ENCODE results near the gene KLHL29. TPM values are rescaled to one million over a fixed set of nuclear protein-coding genes. Genes with fewer than 3 reads are reported as not detected.

KLHL29 gene
- polyA plus RNA-seq, 1 donor from 2014 or later: 42.4 TPM

DNA sequence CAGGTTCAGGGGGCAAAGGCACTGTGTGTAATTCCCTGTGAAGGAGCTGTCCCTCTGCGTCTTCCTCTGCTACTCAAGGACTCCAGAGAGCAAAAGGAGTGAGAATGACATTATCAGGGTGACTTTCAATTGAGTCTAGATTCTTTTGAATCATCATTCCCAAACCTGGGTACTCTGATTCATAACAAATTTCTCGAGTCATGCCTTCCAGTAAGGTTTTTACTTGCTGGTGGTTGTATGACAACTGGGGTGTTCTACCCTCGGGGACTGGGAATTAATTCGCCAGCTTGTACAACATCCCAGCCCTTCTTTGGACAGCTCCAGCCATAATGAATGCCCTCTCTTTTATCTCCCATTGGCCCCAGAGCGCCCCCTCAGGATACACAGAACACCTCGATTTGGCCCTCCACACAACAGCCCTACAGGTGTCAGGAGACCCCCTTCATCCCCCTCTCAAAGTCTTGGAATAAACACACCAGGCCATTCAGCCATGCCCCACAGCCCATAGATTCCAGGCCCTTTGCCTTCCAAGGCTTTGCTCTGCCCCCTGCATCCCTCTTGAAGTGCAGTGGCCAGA is 254.5 kb downstream of the KLHL29 start:
- TF ChIP-seq, protein P1, sequence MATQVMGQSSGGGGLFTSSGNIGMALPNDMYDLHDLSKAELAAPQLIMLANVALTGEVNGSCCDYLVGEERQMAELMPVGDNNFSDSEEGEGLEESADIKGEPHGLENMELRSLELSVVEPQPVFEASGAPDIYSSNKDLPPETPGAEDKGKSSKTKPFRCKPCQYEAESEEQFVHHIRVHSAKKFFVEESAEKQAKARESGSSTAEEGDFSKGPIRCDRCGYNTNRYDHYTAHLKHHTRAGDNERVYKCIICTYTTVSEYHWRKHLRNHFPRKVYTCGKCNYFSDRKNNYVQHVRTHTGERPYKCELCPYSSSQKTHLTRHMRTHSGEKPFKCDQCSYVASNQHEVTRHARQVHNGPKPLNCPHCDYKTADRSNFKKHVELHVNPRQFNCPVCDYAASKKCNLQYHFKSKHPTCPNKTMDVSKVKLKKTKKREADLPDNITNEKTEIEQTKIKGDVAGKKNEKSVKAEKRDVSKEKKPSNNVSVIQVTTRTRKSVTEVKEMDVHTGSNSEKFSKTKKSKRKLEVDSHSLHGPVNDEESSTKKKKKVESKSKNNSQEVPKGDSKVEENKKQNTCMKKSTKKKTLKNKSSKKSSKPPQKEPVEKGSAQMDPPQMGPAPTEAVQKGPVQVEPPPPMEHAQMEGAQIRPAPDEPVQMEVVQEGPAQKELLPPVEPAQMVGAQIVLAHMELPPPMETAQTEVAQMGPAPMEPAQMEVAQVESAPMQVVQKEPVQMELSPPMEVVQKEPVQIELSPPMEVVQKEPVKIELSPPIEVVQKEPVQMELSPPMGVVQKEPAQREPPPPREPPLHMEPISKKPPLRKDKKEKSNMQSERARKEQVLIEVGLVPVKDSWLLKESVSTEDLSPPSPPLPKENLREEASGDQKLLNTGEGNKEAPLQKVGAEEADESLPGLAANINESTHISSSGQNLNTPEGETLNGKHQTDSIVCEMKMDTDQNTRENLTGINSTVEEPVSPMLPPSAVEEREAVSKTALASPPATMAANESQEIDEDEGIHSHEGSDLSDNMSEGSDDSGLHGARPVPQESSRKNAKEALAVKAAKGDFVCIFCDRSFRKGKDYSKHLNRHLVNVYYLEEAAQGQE (IDR thresholded peaks at IDR 0.05; ENCODE audit: borderline replicate concordance): no peak
- TF ChIP-seq EP300 (conservative IDR thresholded peaks at IDR 0.05; ENCODE audit: poor library complexity, severe bottlenecking) (no peak), SMC3 (conservative IDR thresholded peaks at IDR 0.05; ENCODE audit: poor library complexity) (no peak), MXI1 (conservative IDR thresholded peaks at IDR 0.05; ENCODE audit: poor library complexity, severe bottlenecking) (no peak), EZH2 (IDR thresholded peaks at IDR 0.05; ENCODE audit: borderline replicate concordance, insufficient read depth, low read length, poor library complexity, severe bottlenecking) (no peak), TAF1 (IDR thresholded peaks at IDR 0.05; ENCODE audit: low read depth) (no peak), POLR2AphosphoS5 (IDR thresholded peaks at IDR 0.05) (no peak), RAD21 (conservative IDR thresholded peaks at IDR 0.05) (no peak)
- TF ChIP-seq, protein P2, sequence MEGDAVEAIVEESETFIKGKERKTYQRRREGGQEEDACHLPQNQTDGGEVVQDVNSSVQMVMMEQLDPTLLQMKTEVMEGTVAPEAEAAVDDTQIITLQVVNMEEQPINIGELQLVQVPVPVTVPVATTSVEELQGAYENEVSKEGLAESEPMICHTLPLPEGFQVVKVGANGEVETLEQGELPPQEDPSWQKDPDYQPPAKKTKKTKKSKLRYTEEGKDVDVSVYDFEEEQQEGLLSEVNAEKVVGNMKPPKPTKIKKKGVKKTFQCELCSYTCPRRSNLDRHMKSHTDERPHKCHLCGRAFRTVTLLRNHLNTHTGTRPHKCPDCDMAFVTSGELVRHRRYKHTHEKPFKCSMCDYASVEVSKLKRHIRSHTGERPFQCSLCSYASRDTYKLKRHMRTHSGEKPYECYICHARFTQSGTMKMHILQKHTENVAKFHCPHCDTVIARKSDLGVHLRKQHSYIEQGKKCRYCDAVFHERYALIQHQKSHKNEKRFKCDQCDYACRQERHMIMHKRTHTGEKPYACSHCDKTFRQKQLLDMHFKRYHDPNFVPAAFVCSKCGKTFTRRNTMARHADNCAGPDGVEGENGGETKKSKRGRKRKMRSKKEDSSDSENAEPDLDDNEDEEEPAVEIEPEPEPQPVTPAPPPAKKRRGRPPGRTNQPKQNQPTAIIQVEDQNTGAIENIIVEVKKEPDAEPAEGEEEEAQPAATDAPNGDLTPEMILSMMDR (IDR thresholded peaks at IDR 0.05; ENCODE audit: poor library complexity, severe bottlenecking): no peak
- peaks cover 6% of the 10 kb centered on the region for H3K36me3 ChIP-seq (ENCODE audit: insufficient read depth, low read length)
- H3K27me3 ChIP-seq (ENCODE audit: insufficient read depth, low read depth, low read length): no peaks in the 10 kb centered on the region
- H3K9ac ChIP-seq (ENCODE audit: low read length): no peak overlapping the region
- H3K4me2 ChIP-seq (ENCODE audit: low read length): no peak overlapping the region
- no peaks in the 10 kb centered on the region for H3F3A ChIP-seq (ENCODE audit: insufficient read depth, low read length, poor library complexity, severe bottlenecking)
- H3K9me3 ChIP-seq (ENCODE audit: low read length): peaks cover 3% of the 10 kb centered on the region
- H2AFZ ChIP-seq (ENCODE audit: low read depth, low read length): no peak overlapping the region
- H3K4me3 ChIP-seq (ENCODE audit: low read length): no peak overlapping the region
- H4K20me1 ChIP-seq (ENCODE audit: insufficient read depth): no peaks in the 10 kb centered on the region
- H3K27ac ChIP-seq (ENCODE audit: low read length): no peak overlapping the region
- no peaks in the 10 kb centered on the region for H3K79me2 ChIP-seq (replicated peaks; ENCODE audit: insufficient read depth, low read length)
- H3K9me2 ChIP-seq (ENCODE audit: insufficient read depth, low read length): no peaks in the 10 kb centered on the region

DNA sequence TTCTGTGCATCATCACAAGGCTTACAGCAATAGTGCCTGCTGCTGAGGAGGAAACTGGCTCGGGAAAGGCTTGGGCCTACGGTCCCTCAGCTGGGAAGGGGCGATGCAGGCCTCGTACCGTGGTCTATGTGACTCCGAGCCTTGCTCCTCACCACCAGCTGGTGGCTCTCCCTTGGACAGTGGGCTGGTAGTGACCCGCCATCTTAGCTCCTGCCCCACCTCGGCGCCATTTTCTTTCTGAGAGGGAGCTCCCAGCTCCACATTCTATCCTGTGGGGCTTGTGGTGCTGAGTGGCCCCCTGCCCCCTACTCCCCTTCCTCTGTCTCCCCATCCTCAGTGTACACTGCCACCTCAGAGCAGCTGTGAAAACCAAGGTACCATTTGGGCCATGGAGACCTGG is 255.7 kb downstream of the KLHL29 start:
- no peaks in the 10 kb centered on the region for H3F3A ChIP-seq (ENCODE audit: insufficient read depth, low read length, poor library complexity, severe bottlenecking)
- H3K4me3 ChIP-seq (ENCODE audit: low read length): no peak overlapping the region
- TF ChIP-seq SMC3 (conservative IDR thresholded peaks at IDR 0.05; ENCODE audit: poor library complexity) (no peak), MXI1 (conservative IDR thresholded peaks at IDR 0.05; ENCODE audit: poor library complexity, severe bottlenecking) (no peak), EZH2 (IDR thresholded peaks at IDR 0.05; ENCODE audit: borderline replicate concordance, insufficient read depth, low read length, poor library complexity, severe bottlenecking) (no peak), RAD21 (conservative IDR thresholded peaks at IDR 0.05) (no peak), TAF1 (IDR thresholded peaks at IDR 0.05; ENCODE audit: low read depth) (no peak), POLR2AphosphoS5 (IDR thresholded peaks at IDR 0.05) (peak; percentile 10), EP300 (conservative IDR thresholded peaks at IDR 0.05; ENCODE audit: poor library complexity, severe bottlenecking) (no peak)
- TF ChIP-seq, protein P2 (IDR thresholded peaks at IDR 0.05; ENCODE audit: poor library complexity, severe bottlenecking): no peak
- TF ChIP-seq, protein P1 (IDR thresholded peaks at IDR 0.05; ENCODE audit: borderline replicate concordance): no peak
- H3K9ac ChIP-seq (ENCODE audit: low read length): no peak overlapping the region
- H3K79me2 ChIP-seq (replicated peaks; ENCODE audit: insufficient read depth, low read length): no peaks in the 10 kb centered on the region
- no peaks in the 10 kb centered on the region for H4K20me1 ChIP-seq (ENCODE audit: insufficient read depth)
- no peak overlapping the region for H3K27ac ChIP-seq (ENCODE audit: low read length)
- H3K9me3 ChIP-seq (ENCODE audit: low read length): peaks cover 3% of the 10 kb centered on the region
- no peak overlapping the region for H3K4me2 ChIP-seq (ENCODE audit: low read length)
- H2AFZ ChIP-seq (ENCODE audit: low read depth, low read length): no peak overlapping the region
- H3K9me2 ChIP-seq (ENCODE audit: insufficient read depth, low read length): no peaks in the 10 kb centered on the region
- peaks cover 6% of the 10 kb centered on the region for H3K36me3 ChIP-seq (ENCODE audit: insufficient read depth, low read length)
- H3K27me3 ChIP-seq (ENCODE audit: insufficient read depth, low read depth, low read length): no peaks in the 10 kb centered on the region
